GM12878 (cell line): ENCODE measurements around the gene DDX42. TPM values are rescaled to one million over a fixed set of nuclear protein-coding genes. Genes with fewer than 3 reads are reported as not detected.

Source experiments
- HCFC1 ChIP-seq: fragments of 150-350 bp; IDR thresholded peaks from 2 replicates; pipeline ENCODE4 v1.6.1; 2014; ENCODE audit warnings: low read length
- KLF5 ChIP-seq: fragments of 450-650 bp; IDR thresholded peaks from 2 replicates; pipeline ENCODE4 v1.6.1; 2014; ENCODE audit warnings: mild to moderate bottlenecking; ENCODE audit not compliant: partially characterized antibody
- POLR2A ChIP-seq: IDR thresholded peaks from 2 replicates; pipeline ENCODE4 v1.6.1; 2011; ENCODE audit warnings: low read depth, mild to moderate bottlenecking, low read length
- SPI1 ChIP-seq: IDR thresholded peaks from 2 replicates; pipeline ENCODE4 v1.6.1; 2011; ENCODE audit warnings: low read depth, mild to moderate bottlenecking, low read length, moderate library complexity, borderline replicate concordance; ENCODE audit not compliant: insufficient read depth
- ZNF207 ChIP-seq: fragments of 450-650 bp; IDR thresholded peaks from 2 replicates; pipeline ENCODE4 v1.6.1; 2014; ENCODE audit warnings: antibody characterized with exemption, mild to moderate bottlenecking, borderline replicate concordance
- polyA plus RNA-seq, 11 experiments: library from polyadenylated mRNA; depleted of rRNA in 4 of 11; unstranded in 6 of 11; stranded (reverse) in 5 of 11; fragments of >200 nt; fragmentation: Nextera tagmentation in 4 of 11; fragmentation: Illumina TruSeq in 1 of 11; extraction: Ambion mirVana in 4 of 11; extraction: Trizol in 1 of 11; gene quantifications; 1 replicate in 1 of 11; 2 replicates in 10 of 11; pipeline versions ENCODE4 v1.2.1 to v1.2.3, GENCODE V29; 2011 to 2016; ENCODE audit warnings: inconsistent platforms in 2 of 11, missing spikeins in 2 of 11, low read depth in 1 of 11
- total RNA-seq, 4 experiments: library from RNA; depleted of rRNA in 3 of 4; stranded (reverse); fragments of >200 nt in 3 of 4; fragmentation: Illumina TruSeq in 1 of 4; extraction: Trizol in 1 of 4; gene quantifications; 2 replicates each; pipeline versions ENCODE4 v1.2.1 to v1.2.3, GENCODE V29; 2013 to 2021
- TF ChIP-seq, protein P1 (sequence below): IDR thresholded peaks from 2 replicates; pipeline ENCODE4 v1.6.1; 2012; ENCODE audit warnings: low read length, inconsistent platforms
- TF ChIP-seq, protein P2 (sequence below): fragments of 450-650 bp; IDR thresholded peaks from 2 replicates; pipeline ENCODE4 v1.6.1; 2017; ENCODE audit warnings: mild to moderate bottlenecking, low read depth, inconsistent platforms; ENCODE audit not compliant: poor library complexity, severe bottlenecking

Gene DDX42
- total and polyA plus RNA-seq, 10 of the 15 experiments (the other 5 are each of a cell fraction or from before 2014, with no cell fraction given): 14.6 to 147 (median 65.3) TPM

DNA sequence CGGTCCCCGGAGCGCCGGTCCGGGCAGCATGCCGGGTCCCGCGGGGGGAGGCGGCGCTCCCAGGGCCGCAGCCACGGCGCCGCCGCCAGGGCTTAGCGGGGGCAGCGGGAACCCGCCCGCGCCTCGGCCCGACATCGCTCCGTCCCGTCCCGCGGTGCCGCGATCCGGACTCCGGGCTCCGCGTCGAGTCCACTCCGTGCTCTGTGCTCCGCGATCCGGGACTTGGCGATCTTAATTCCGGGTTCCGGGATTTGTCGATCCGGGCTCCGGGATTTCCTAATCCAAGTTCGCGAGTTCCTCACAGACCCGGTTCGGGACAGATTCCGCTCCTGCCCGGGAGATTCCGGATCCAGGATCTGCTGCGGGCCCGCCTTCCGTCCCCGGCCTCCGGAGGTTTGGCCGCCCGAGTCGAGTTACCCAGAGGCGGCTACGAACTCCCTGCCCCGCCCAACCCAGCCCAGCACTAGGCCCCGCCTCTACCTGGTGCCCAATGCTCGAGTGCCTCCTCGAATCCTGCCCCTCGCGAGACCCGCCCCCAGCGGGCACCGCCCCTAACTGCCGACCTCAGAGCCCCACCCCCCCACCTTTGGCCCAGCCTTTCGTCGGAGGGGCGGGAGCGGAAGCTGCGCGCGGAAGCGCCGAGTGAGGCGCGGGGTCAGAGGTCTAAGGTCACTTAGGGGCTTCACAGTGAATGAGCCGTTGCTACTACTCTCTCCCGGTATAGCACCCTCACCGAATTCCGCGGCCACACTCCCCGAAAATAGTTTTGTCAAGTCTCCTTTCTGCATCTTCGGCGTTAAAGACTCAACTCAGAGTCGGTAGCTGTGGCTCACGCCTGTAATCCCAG lies 68.8 kb downstream of the DDX42 start, which contains the start of gene SMARCD2 (continued):
- TF ChIP-seq, protein P1, sequence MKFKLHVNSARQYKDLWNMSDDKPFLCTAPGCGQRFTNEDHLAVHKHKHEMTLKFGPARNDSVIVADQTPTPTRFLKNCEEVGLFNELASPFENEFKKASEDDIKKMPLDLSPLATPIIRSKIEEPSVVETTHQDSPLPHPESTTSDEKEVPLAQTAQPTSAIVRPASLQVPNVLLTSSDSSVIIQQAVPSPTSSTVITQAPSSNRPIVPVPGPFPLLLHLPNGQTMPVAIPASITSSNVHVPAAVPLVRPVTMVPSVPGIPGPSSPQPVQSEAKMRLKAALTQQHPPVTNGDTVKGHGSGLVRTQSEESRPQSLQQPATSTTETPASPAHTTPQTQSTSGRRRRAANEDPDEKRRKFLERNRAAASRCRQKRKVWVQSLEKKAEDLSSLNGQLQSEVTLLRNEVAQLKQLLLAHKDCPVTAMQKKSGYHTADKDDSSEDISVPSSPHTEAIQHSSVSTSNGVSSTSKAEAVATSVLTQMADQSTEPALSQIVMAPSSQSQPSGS: no peak; the same call in none of the 2 replicates
- TF ChIP-seq ZNF207 (peak; percentile 99), KLF5 (peak; percentile 94), HCFC1 (peak; percentile 52), POLR2A (peak; percentile 92), SPI1 (no peak; the same call in 1 of the 2 replicates)
- TF ChIP-seq, protein P2, sequence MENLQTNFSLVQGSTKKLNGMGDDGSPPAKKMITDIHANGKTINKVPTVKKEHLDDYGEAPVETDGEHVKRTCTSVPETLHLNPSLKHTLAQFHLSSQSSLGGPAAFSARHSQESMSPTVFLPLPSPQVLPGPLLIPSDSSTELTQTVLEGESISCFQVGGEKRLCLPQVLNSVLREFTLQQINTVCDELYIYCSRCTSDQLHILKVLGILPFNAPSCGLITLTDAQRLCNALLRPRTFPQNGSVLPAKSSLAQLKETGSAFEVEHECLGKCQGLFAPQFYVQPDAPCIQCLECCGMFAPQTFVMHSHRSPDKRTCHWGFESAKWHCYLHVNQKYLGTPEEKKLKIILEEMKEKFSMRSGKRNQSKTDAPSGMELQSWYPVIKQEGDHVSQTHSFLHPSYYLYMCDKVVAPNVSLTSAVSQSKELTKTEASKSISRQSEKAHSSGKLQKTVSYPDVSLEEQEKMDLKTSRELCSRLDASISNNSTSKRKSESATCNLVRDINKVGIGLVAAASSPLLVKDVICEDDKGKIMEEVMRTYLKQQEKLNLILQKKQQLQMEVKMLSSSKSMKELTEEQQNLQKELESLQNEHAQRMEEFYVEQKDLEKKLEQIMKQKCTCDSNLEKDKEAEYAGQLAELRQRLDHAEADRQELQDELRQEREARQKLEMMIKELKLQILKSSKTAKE: peak; percentile 80
